Fibroblast of lung (primary cell): ENCODE measurements around the gene ME1.

ENCODE experiments used
- EZH2 ChIP-seq: IDR thresholded peaks from 2 replicates; pipeline ENCODE4 v1.5.1; 2012; ENCODE audit warnings: low read length, control low read depth, mild to moderate bottlenecking; ENCODE audit errors: missing control alignments
- TF ChIP-seq, protein P1 (sequence below), 2 donors: IDR thresholded peaks in 1 of 2; conservative IDR thresholded peaks in 1 of 2; 1 replicate in 1 of 2; 2 replicates in 1 of 2; pipeline ENCODE4 v1.5.1; 2011 to 2012; ENCODE audit warnings: low read length in 2 of 2, control low read depth in 1 of 2, inconsistent platforms in 1 of 2, low read depth in 1 of 2, mild to moderate bottlenecking in 1 of 2

DNA sequence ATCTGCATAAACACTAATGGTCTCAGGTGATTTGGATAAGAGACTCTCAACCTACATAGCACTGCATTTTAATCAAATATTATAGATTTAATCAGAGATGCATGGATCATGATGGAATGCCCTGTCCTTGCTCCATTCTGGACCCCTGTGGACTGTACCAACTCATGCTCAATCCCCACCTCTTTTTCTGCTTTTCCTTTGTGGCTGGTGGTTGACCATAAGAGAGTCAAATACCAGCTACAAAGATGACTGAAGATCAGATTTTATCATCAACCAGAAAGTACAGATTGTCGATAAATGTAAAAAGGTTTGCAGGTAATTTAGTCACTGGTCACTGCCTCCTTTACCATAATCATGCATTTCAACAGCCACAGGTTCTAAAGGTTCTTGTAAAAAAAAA is 116.2 kb downstream of the ME1 start:
- TF ChIP-seq, protein P1, sequence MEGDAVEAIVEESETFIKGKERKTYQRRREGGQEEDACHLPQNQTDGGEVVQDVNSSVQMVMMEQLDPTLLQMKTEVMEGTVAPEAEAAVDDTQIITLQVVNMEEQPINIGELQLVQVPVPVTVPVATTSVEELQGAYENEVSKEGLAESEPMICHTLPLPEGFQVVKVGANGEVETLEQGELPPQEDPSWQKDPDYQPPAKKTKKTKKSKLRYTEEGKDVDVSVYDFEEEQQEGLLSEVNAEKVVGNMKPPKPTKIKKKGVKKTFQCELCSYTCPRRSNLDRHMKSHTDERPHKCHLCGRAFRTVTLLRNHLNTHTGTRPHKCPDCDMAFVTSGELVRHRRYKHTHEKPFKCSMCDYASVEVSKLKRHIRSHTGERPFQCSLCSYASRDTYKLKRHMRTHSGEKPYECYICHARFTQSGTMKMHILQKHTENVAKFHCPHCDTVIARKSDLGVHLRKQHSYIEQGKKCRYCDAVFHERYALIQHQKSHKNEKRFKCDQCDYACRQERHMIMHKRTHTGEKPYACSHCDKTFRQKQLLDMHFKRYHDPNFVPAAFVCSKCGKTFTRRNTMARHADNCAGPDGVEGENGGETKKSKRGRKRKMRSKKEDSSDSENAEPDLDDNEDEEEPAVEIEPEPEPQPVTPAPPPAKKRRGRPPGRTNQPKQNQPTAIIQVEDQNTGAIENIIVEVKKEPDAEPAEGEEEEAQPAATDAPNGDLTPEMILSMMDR (conservative IDR thresholded peaks at IDR 0.05 in 1 of 2, IDR thresholded peaks at IDR 0.05 in 1 of 2; ENCODE audit: low read depth in 1 of 2, low read length in 2 of 2): no peak
- no peak for TF ChIP-seq EZH2
